Hepatocyte (in vitro differentiated cells): ENCODE results near the gene SERINC1. TPM values are rescaled to one million over a fixed set of nuclear protein-coding genes. Genes with fewer than 3 reads are reported as not detected.
"Not testable (repeated sequence)": the region's sequence is repeated elsewhere in the genome, so short reads cannot be mapped to it uniquely, and the experiment has no call there.

Experiments used
- DNase-seq: peaks from one replicate; pipeline ENCODE4 v3.0.0-alpha.2; 2016; ENCODE audit warnings: low spot score
- H2AFZ ChIP-seq: fragments of 200-600 bp; sonication (generic); 2 replicates; pipeline ENCODE4 v1.6.0; 2016; ENCODE audit warnings: antibody characterized with exemption, mild to moderate bottlenecking
- H3K27ac ChIP-seq: fragments of 200-600 bp; sonication (generic); 2 replicates; pipeline ENCODE4 v1.5.1; 2016; ENCODE audit warnings: mild to moderate bottlenecking
- H3K27me3 ChIP-seq: fragments of 200-600 bp; sonication (generic); 2 replicates; pipeline ENCODE4 v1.6.1; 2016
- H3K36me3 ChIP-seq: fragments of 200-600 bp; sonication (generic); replicated peaks from 2 replicates; pipeline ENCODE4 v1.5.1; 2016; ENCODE audit warnings: low read depth; ENCODE audit not compliant: insufficient read depth
- H3K4me1 ChIP-seq: fragments of 200-600 bp; sonication (generic); 2 replicates; pipeline ENCODE4 v1.5.1; 2016; ENCODE audit warnings: mild to moderate bottlenecking, moderate library complexity; ENCODE audit not compliant: insufficient read depth
- H3K4me2 ChIP-seq: fragments of 200-600 bp; sonication (generic); 2 replicates; pipeline ENCODE4 v1.6.0; 2016
- H3K4me3 ChIP-seq: fragments of 200-600 bp; sonication (generic); 2 replicates; pipeline ENCODE4 v1.5.1; 2016; ENCODE audit warnings: mild to moderate bottlenecking
- H3K79me2 ChIP-seq: fragments of 200-600 bp; sonication (generic); 2 replicates; pipeline ENCODE4 v1.6.0; 2017; ENCODE audit warnings: mild to moderate bottlenecking
- H3K9me2 ChIP-seq: fragments of 200-600 bp; sonication (generic); replicated peaks from 2 replicates; pipeline ENCODE4 v1.6.0; 2017; ENCODE audit warnings: mild to moderate bottlenecking; ENCODE audit not compliant: insufficient read depth
- H3K9me3 ChIP-seq: fragments of 200-600 bp; sonication (generic); 2 replicates; pipeline ENCODE4 v1.5.1; 2016; ENCODE audit warnings: low read depth, mild to moderate bottlenecking
- H4K20me1 ChIP-seq: fragments of 200-600 bp; sonication (generic); 2 replicates; pipeline ENCODE4 v1.6.0; 2016; ENCODE audit warnings: mild to moderate bottlenecking; ENCODE audit not compliant: insufficient read depth, poor library complexity, severe bottlenecking
- CTCF ChIP-seq: fragments of 200-600 bp; sonication (generic); IDR thresholded peaks from 2 replicates; pipeline ENCODE4 v1.5.1; 2016; ENCODE audit warnings: antibody characterized with exemption, mild to moderate bottlenecking; ENCODE audit not compliant: poor library complexity
- EZH2 ChIP-seq: fragments of 200-600 bp; sonication (generic); IDR thresholded peaks from 2 replicates; pipeline ENCODE4 v1.6.1; 2016; ENCODE audit warnings: antibody characterized with exemption, mild to moderate bottlenecking, borderline replicate concordance
- EZH2phosphoT487 ChIP-seq: fragments of 200-600 bp; sonication (generic); IDR thresholded peaks from one replicate; pipeline ENCODE4 v1.6.1; 2018; ENCODE audit warnings: antibody characterized with exemption, mild to moderate bottlenecking, low read depth, moderate library complexity; ENCODE audit not compliant: unreplicated experiment, severe bottlenecking
- WGBS: methylation state at CpG from one replicate; pipeline ENCODE4 v1.1.6; 2016; ENCODE audit warnings: low lambda C conversion rate; ENCODE audit errors: missing lambda C conversion rate; 5-methylcytosine and 5-hydroxymethylcytosine counted together
- polyA plus RNA-seq: library from polyadenylated mRNA; unstranded; fragments of >200 nt; fragmentation: Nextera tagmentation; extraction: Ambion mirVana; gene quantifications from 2 replicates; pipeline ENCODE4 v1.2.1, GENCODE V29; 2016
- total RNA-seq: library from RNA; depleted of rRNA; stranded (reverse); fragments of >200 nt; gene quantifications from 2 replicates; pipeline ENCODE4 v1.2.3, GENCODE V29; 2014

Gene SERINC1
- total and polyA plus RNA-seq, 2 experiments from 2014 or later, result 165 to 240 TPM

GRCh38 chr6:122458087-122458486, 13.5 kb downstream of the SERINC1 start:
- no peak for TF ChIP-seq EZH2
- no peak for TF ChIP-seq EZH2phosphoT487
- no peak for TF ChIP-seq CTCF
- Histone ChIP-seq H3K36me3 (no peaks in the 10 kb centered on the region), H4K20me1 (peaks cover 79% of the 10 kb centered on the region), H3K79me2 (peaks cover 96% of the 10 kb centered on the region), H3K9me3 (no peaks in the 10 kb centered on the region), H3K27me3 (no peaks in the 10 kb centered on the region), H3K4me3 (no peak overlapping the region), H3K4me2 (no peak overlapping the region), H3K9me2 (no peaks in the 10 kb centered on the region), H2AFZ (no peak overlapping the region), H3K4me1 (no peaks in the 10 kb centered on the region), H3K27ac (no peak overlapping the region)
- WGBS, result 90% methylated on average over 1 of the region's 1 CpG
- no peak for DNase-seq

GRCh38 chr6:122455116-122455515, 16.5 kb downstream of the SERINC1 start:
- not testable (repeated sequence) for H3K9me2 ChIP-seq, DNase-seq, H3K4me3 ChIP-seq, H2AFZ ChIP-seq, H3K36me3 ChIP-seq, H3K9me3 ChIP-seq, H3K27me3 ChIP-seq, H3K4me1 ChIP-seq, H3K27ac ChIP-seq, H3K4me2 ChIP-seq
- H3K79me2 ChIP-seq, result peaks cover 72% of the 10 kb centered on the region
- peaks cover 49% of the 10 kb centered on the region for H4K20me1 ChIP-seq
- WGBS, result 97% methylated on average over 1 of the region's 1 CpG

- H3K9me3 ChIP-seq, result no peaks in the 10 kb centered on the region
- WGBS, result 91% methylated on average over 4 of the region's 4 CpGs
- H3K27me3 ChIP-seq, result no peaks in the 10 kb centered on the region
- no peaks in the 10 kb centered on the region for H3K4me1 ChIP-seq
- no peak overlapping the region for H3K27ac ChIP-seq
- H4K20me1 ChIP-seq, result peaks cover 45% of the 10 kb centered on the region
- peaks cover 9% of the 10 kb centered on the region for H3K36me3 ChIP-seq
- TF ChIP-seq EZH2 (no peak), CTCF (no peak), EZH2phosphoT487 (no peak)
- H3K79me2 ChIP-seq, result peaks cover 68% of the 10 kb centered on the region
- no peak overlapping the region for H3K4me2 ChIP-seq
- no peak for DNase-seq
- no peak overlapping the region for H2AFZ ChIP-seq
- no peaks in the 10 kb centered on the region for H3K9me2 ChIP-seq
- H3K4me3 ChIP-seq, result no peak overlapping the region
These were observed 16.9 kb downstream of the SERINC1 start for GRCh38 chr6:122454673-122455072.

- H3K36me3 ChIP-seq, result peaks cover 9% of the 10 kb centered on the region
These were observed 19.1 kb downstream of the SERINC1 start for GRCh38 chr6:122452509-122452908.

More at GRCh38 chr6:122452509-122452908, 19.1 kb downstream of the SERINC1 start:
- no peak overlapping the region for H3K27ac ChIP-seq
- DNase-seq, result no peak
- no peak overlapping the region for H3K4me3 ChIP-seq
- H4K20me1 ChIP-seq, result peaks cover 23% of the 10 kb centered on the region
- WGBS, result 61% methylated on average over 1 of the region's 1 CpG
- H3K4me1 ChIP-seq, result no peaks in the 10 kb centered on the region
- TF ChIP-seq EZH2 (no peak), CTCF (no peak), EZH2phosphoT487 (no peak)
- no peak overlapping the region for H3K4me2 ChIP-seq
- no peak overlapping the region for H2AFZ ChIP-seq
- H3K79me2 ChIP-seq, result peaks cover 49% of the 10 kb centered on the region
- no peaks in the 10 kb centered on the region for H3K9me3 ChIP-seq
- H3K27me3 ChIP-seq, result no peaks in the 10 kb centered on the region
- H3K9me2 ChIP-seq, result no peaks in the 10 kb centered on the region
